T-helper 1 cell (primary cell): ENCODE results near the gene RAB36.

ENCODE experiments used
- DNase-seq, 5 donors: peaks; one replicate each; pipeline ENCODE4 v3.0.0-alpha.2; 2012 to 2020

Gene RAB36

DNA sequence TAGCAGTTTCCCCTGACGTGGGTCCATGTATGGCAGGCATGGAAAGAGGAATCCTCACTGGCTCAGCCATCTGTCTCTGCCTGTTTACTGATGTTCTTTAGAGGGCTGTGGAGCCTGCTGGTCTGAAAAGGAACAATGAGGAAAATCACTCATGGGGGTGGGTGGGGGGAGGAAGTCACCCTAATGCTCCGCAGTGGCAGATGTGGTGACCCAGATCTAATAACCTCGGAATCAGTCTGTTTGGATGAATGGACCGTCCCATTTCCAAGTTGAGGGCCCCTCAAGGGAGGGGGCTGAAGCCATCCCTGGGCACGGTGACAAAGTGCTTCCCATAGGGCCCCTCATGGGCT, 39.5 kb downstream of the RAB36 start:
- no peak for DNase-seq

GRCh38 chr22:23187211-23187610, 41.9 kb downstream of the RAB36 start:
- DNase-seq = no peak

DNA sequence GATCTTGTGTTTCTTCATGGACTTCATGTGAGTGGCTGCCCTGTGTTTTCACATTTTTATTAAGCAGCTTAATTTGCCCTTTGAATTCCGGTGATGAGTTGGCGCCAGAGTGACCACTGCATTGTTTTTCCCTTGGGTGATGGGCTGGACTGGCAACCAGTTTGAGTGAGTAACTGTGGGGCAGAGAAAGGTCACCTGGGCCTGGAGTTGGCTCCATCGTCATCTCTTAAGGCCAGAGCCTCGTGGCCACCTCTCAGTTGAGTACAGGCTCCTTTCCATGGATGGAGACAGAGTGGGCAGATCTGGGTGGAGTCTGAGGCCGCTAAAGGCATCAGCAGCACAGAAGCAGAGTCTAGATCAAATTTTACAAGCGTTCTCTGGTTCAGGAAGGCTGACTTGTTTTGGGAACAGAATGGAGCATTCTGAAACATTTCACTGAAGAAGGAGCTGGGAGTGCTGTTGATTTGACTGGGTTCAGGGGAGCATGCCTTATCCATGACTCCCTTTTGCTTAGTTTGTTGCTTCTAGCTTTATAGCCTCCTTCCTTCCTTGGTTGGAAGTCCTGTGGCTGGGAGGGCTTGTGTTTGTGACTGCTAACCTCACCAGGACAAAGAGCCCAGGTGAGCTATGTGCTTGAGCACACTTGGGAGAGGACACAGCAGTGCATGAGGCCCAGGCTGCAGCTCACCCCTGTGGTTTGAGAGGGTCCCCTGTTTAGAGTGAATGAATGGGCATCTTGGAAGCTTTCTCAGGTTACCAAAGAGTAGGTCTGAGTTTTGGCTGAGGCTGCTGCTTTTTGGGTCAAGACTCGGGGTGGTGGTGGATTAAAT, 42.8 kb downstream of the RAB36 start:
- no peak for DNase-seq

- no peak for DNase-seq
Measured at GRCh38 chr22:23190526-23190925, 45.2 kb downstream of the RAB36 start.

GRCh38 chr22:23192133-23192532, 46.9 kb downstream of the RAB36 start:
- DNase-seq = no peak

GRCh38 chr22:23192558-23192957, 47.3 kb downstream of the RAB36 start:
- no peak for DNase-seq

DNA sequence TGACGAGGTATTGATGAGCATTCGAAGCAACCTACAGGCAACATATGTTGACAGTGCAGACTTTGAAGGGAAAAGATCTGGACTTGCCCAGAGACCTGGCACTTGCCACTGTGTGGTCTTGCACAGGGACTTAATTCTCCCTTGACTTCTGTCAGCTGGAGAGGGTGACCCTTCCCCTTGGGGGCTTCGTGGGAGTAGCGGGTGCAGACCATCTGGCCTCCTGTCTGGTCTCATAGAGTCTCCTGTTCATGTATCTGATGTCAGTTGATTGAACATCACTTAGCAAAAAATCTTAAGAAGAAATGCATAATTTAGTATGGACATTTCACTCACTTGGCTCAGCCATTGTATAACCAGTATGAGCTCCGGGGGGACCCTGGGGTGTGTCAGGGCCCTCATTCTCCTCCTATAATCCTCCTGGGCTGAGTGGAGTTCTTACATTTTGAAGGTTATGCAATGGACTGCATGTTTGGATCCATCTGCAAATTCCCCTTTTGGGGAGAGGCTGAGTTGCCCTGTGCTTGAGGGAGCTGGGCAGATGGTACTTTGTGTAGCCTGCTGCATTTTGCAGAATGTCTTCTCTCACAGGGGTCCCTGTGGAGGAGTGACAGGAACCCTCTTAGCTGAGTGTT, 48.0 kb downstream of the RAB36 start:
- DNase-seq = no peak

DNA sequence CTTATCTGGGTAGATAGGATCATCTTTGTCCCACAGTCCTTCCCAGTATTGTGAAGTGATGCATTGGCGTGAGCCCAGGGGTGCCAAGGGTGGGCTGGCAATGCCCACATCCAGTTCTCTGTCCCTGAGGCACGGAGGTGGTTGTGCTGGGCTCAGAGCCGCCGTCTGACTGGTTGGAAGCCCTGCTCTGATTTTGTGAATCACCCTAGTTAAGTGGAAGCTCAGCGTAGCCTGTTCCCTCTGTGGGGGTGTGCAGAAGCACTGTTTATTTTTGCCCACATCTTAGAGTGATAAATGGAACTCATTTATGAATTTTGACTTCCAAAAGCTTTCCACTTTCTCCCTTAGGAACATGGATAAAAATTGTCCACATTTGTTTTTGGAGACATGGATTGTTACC, 48.6 kb downstream of the RAB36 start:
- no peak for DNase-seq

DNA sequence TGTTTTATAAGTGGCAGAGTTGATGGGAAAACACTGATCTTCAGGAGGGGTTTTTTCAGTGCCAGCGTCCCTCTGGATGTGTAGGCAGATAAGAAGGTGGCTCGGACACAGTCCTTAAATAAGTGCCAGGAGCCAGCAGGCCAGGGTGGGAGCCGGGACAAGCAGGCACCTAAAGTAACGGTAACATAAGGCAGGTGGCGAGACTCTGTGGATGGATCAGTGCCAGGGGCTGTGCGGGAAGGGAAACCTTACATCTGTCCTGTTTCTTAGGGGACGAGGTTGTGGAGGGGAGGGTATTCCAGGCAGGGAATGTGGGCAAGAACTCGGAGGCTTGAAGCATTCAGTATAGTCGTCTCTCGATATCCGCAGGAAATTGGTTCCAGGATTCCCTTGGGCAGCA, 50.9 kb downstream of the RAB36 start:
- no peak for DNase-seq

- no peak for DNase-seq
Measured at GRCh38 chr22:23197836-23198235, 52.6 kb downstream of the RAB36 start.

GRCh38 chr22:23199159-23199558, 53.9 kb downstream of the RAB36 start:
- DNase-seq = no peak

DNA sequence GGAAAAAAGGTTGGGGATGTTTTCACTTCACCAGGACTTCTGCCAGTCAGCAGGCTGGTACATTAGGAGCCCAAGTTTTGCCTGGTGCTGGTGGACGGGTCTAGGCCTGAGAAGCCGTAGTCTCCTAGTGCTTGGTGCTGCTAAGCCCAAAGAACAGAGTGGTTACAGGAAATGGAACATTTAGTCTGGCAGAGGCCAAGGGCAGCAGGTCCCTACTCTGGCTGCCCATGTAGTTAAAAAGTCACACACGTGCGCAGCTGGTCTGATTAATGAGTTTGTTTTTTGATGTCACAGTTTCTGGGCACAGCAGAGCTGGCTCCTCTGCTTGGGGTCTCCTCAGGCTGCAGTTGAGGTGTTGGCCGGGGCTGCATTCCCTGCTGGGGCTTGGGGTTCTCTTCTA, 55.6 kb downstream of the RAB36 start:
- DNase-seq = no peak

DNA sequence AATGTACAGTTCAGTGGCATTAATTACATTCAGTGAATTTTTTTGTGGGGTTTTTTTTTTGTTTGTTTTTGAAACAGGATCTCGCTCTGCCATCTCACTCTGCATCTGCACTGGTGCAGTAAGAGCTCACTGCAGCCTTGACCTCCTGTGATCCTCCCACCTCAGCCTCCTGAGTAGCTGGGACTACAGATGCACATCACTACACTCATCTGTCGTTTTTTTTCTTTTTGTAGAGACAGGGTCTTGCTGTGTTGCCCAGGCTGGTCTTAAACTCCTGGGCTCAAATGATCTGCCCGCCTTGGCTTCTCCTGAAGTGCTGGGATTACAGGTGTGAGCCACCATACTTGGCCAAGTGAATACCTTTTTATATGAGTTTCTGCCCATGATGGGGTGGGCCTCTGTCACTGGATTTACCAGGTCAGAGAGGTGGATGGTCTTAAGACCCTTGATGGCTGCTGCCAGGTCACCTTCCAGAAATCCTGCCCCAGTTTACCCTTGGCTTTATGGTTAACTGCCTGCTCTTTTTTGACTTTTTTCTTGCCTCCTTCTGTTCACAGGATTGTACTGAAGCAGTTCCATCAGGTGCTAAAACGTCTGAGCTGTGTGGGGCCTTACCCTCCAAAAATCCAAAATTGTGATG, 57.7 kb downstream of the RAB36 start:
- no peak for DNase-seq

DNA sequence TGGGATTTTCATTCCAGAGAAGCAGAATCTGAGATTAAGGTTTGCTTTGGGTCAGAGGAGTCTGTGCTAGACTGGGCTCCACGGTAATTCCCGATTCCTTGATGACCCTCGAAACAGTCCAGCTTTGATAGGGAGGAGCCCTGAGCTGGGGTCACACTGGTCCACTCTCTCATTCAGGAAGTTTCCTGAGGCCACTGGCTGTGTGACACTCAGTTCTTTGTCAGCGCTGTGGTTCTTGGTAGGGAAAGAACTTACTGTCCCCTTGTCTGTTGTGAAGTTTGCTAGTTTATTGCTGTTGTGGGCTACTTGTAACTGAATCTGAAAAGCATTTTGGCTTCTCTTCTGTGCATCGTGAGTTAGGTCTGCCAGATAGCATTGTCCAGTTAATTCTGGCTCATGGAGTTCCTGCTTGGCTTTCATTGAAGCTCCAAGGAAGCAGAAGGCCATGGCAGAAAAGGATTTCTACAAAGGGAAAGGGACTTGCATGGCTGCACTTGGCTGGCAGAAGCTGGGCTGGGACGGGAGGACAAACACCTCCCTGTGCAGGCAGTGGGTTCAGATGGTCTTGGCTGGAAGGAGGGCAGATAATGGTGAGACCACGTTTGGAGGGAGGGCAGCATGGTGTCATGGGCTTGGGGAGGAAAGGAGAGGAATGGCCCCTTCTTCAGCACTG, 58.3 kb downstream of the RAB36 start:
- DNase-seq = no peak

GRCh38 chr22:23204125-23204488, 58.8 kb downstream of the RAB36 start:
- DNase-seq = no peak

DNA sequence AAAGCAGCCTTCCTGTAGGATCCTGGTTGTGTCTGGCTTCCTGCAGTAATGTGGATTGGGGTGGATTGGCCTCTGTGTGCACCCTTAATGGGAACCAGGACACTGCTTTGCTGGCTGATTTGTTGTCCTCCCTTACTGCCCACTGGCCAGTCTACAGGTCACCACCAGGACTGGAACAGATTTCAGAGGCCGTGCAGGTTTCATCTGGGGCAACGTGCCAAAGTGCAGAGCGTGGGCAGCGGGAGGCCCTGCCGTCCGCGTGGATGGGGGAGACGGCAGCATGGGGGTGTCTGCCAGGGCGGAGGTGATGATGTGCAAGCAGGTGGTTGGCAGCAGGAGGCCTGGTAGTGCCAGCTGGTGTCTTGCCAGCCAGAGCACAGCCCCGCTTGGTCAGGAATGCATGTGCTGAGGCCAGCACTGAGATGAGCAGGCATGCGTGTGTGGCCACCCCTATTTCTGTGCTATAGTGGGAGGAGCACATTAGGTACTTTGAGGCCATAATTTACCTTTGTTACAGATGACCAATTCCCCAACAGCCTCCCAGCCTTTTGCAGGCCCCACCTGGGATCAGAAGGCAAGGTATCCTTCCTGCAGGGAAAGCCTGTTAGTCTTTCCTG, 59.4 kb downstream of the RAB36 start:
- no peak for DNase-seq

DNA sequence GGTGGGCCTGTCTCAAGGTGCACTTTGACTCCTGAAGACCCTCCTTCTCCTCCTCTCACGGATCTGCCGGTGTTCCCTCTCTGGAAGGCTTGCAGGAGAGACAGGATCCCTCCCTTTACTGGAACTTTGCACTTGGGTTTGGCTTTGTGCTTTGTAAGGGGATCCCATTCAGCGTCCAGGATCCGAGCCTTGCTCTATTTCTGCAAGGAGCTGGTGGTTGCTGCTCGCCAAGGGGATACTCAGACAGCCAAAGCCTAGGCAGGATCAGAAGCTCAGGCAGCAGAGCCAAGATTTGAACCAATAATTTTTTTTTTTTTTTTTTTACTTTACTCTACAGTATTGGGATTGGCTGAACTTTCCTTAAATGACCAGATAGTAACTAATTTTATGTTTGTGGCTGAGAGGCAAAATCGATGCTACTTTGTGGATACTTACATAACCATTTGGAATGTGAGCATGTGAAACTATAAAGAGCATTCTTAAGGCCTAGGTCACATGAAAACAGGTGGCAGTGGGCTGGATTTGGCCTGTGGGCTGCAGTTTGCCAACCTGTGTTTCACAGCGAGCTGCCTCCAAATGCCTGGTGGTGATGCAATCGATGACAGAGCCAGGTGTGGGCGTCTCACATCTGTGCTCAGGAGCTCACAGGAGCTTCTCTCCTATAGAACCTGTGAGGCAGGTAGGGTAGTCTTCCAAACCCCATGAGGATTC, 60.2 kb downstream of the RAB36 start:
- DNase-seq = no peak

- DNase-seq = no peak
Measured at GRCh38 chr22:23206915-23207314, 61.6 kb downstream of the RAB36 start.

DNA sequence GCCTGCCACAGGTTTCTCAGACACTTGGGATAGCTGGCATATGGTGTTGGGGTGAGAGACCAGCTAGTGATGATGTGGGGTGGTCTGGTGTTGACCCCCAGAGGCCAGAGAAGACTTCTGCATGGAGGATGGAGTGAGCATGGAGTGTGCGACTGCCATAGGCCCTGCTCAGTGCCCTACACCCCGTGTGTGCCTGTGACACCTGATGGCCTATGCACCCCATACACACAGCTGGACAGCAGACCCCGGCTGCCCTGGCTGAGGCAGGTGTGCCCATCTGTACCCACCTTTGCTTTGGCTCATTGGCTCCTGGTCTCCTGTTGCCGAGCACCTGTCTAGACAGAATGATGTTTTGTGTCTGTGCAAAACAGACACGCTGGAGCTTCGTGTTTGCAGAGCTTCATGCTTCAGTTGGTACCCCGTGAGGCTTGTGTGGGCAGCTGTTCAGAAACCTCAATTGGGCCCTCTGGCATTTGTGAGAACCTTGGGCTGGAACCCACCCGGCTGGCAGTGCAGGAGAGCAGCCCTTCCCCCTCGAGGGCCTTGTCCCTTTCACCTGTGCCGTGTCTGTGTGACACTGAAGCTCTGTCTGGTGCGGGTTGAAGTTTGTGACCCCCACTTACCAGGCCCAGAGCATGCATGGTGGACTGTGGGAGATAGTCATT, 62.6 kb downstream of the RAB36 start:
- DNase-seq = no peak

DNA sequence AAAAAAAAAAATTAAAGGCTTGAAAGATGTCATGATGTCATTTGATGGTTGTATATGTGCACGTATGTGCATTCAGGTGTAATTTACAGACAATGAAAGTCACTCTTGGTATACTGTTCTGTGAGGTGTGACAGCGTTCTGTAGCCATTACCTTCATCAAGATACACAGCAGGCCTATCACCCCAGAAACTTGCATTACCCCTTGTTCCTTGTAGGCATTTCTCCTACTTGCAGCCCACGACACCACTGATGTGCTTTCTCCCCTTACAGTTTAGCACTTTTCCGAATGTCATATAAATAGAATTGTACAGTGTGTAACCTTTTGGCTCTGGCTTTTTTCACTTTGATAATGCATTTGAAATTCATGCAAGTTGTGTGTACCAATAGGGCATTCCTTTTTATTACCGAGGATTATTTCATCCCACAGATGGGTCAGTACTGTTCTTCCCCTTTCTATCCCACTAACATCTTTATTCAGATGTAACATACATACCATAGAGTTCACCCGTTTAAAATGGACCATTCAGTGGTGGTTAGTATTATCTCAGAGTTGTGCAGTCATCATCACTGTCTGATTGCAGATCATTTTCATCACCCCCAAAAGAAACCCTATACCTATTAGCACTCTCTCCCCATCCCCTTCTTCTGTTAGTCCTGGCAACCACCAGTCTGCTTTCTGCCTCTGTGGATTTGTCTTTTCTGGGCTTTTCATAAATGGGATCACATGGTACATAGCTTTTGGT, 65.3 kb downstream of the RAB36 start:
- no peak for DNase-seq

- no peak for DNase-seq
Measured at GRCh38 chr22:23211622-23212021, 66.3 kb downstream of the RAB36 start.
